RWPE1 (cell line): Measurements from ENCODE around the gene DOHH.

ENCODE experiments used
- CTCF ChIA-PET: fragments of 350-600 bp; sonication (Branson Sonifier 250); formaldehyde crosslinking; extraction: SDS; loops from one replicate; lab custom pipeline; 2021; lab: Yijun Ruan, JAX
- POLR2A ChIA-PET: fragments of 400-600 bp; formaldehyde crosslinking; extraction: SDS; loops from one replicate; lab custom pipeline; 2020; ENCODE audit warnings: antibody characterized with exemption; ENCODE audit not compliant: low non-redundant PET; lab: Yijun Ruan, JAX
- DNase-seq: peaks from one replicate; pipeline ENCODE4 v3.0.0; 2012; ENCODE audit warnings: low spot score
- H3K27ac ChIP-seq: fragments of 450-650 bp; 2 replicates; pipeline ENCODE4 v1.5.1; 2017
- TF ChIP-seq, protein P1 (sequence below): fragments of 450-650 bp; conservative IDR thresholded peaks from 2 replicates; pipeline ENCODE4 v1.5.1; 2017; ENCODE audit warnings: low read depth, mild to moderate bottlenecking

Gene DOHH

DNA sequence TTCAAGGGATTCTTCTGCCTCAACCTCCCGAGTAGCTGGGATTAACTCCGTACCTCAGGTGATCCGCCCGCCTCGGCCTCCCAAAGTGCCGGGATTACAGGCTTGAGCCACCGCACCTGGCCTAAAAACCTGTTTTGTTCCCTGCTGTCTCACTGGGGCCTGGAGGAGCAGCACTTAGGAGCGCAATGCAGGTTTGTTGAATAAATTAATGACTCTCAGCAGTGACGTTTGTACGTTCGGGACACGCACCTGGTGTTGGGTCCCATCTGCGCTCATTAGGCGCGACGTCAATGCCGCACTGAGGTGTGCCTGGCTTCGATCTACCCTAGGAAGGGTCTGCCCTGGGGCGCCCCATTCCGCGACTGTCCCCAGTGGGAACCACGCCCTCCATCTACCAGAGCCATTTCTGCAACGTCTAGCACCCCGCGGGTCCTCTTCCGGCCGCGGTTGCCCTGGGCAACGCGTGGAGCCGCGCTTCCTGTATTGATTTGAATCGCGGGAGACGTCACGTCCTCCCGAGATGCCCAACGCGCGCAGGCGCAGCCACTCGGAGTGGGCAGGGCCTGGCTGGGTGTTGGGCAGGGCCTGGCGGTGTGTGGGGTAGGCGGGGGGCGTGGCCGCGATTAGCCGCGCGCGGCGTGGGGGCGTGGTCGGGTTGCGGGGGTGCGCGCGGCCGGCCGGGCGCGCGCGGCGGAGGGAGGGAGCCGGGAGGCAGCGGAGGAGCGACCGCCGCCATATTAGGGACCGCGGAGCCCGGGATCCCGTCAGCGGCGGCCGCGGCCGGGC is 5.3 kb upstream of the DOHH start, which contains the start of gene FZR1:
Gene FZR1, plus strand, starts transcription at position 714 of the 786 bp plus-strand sequence. CDS start 16,679 bp downstream, outside the sequence.
- CTCF ChIA-PET = interaction anchor here (0.6 to 0.7 kb wide), 2 partner anchors 320 to 895 kb away, joined by 3 read pairs; partner anchors contain the start of gene NCLN
- DNase-seq = peak; percentile 95
- peak within 1 kb of the TSS; percentile 91 for H3K27ac ChIP-seq
- POLR2A ChIA-PET = no interaction called here
- TF ChIP-seq, protein P1, sequence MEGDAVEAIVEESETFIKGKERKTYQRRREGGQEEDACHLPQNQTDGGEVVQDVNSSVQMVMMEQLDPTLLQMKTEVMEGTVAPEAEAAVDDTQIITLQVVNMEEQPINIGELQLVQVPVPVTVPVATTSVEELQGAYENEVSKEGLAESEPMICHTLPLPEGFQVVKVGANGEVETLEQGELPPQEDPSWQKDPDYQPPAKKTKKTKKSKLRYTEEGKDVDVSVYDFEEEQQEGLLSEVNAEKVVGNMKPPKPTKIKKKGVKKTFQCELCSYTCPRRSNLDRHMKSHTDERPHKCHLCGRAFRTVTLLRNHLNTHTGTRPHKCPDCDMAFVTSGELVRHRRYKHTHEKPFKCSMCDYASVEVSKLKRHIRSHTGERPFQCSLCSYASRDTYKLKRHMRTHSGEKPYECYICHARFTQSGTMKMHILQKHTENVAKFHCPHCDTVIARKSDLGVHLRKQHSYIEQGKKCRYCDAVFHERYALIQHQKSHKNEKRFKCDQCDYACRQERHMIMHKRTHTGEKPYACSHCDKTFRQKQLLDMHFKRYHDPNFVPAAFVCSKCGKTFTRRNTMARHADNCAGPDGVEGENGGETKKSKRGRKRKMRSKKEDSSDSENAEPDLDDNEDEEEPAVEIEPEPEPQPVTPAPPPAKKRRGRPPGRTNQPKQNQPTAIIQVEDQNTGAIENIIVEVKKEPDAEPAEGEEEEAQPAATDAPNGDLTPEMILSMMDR = no peak

DNA sequence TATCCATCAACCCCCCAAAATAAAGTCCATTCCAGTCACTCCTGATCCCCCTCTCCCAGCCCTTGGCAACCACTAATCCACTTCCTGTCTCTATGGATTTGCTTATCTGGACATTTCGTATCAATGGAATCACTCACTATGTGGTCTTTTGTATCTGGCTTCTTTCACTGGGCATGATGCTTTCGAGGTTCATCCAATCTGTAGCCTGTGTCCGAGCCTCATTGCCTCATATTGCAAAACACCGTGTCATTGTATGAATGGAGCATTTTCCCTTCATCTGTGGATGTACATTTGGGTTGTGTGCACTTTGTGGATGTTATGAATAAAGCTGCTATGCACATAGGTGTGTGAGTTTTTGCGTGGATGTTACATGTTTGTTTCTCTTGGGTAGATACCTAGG is 4.3 kb upstream of the DOHH start:
- ChIA-PET POLR2A (no interaction called here), CTCF (no interaction called here)
- H3K27ac ChIP-seq = peak overlapping the region; percentile 91
- TF ChIP-seq, protein P1 = no peak
- no peak for DNase-seq

DNA sequence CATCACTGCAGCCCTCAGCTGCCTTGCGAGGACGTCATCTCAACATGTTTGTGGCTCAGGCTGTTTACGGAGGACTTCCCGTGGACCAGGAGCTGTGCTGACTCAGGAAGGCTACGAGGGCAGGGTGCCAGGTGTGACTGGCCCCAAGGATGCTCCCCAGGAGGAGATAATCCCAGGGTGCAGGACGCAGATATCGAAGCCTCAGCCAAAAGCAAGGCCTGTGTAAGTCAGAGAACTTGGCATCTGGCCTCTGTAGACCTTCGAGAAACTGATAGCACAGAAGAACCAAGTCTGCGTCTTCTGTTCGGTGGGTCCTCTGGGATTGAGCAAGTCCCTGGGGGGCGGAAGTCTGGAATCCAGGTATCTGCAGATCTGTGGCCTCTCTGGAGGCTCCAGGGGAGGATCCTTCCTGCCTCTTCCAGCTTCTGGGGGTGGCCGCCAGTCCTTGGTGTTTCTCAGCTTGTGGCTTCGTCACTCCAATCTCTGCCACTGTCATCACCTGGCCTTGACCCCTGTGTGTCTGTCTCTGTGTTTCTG is 2.6 kb upstream of the DOHH start:
- ChIA-PET CTCF (interaction anchor here (0.6 to 0.7 kb wide), 4 partner anchors 31 to 697 kb away, joined by 3 to 4 read pairs (median 4); no protein-coding TSS in a partner anchor), POLR2A (no interaction called here)
- H3K27ac ChIP-seq = peak overlapping the region; percentile 31
- no peak for DNase-seq
- TF ChIP-seq, protein P1 = no peak

DNA sequence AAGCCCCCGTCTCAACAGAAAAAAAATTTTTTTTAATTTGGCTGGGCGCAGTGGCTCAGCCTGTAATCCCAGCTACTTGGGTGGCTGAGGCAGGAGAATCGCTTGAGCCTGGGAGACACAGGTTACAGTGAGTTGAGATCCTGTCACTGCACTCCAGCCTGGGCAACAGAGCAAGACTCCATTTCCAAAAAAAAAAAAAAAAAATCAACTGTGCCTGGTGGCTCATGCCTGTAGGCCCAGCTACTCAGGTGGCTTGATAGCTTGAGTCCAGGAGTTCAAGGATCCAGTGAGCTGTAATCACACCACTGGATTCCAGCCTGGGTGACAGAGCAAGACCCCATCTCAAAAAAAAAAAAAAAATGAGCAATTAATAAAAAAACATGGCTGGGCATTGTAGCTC is 1.3 kb upstream of the DOHH start:
- POLR2A ChIA-PET = no interaction called here
- TF ChIP-seq, protein P1 = no peak
- no peak for DNase-seq
- CTCF ChIA-PET = no interaction called here
- H3K27ac ChIP-seq = peak overlapping the region; percentile 88

DNA sequence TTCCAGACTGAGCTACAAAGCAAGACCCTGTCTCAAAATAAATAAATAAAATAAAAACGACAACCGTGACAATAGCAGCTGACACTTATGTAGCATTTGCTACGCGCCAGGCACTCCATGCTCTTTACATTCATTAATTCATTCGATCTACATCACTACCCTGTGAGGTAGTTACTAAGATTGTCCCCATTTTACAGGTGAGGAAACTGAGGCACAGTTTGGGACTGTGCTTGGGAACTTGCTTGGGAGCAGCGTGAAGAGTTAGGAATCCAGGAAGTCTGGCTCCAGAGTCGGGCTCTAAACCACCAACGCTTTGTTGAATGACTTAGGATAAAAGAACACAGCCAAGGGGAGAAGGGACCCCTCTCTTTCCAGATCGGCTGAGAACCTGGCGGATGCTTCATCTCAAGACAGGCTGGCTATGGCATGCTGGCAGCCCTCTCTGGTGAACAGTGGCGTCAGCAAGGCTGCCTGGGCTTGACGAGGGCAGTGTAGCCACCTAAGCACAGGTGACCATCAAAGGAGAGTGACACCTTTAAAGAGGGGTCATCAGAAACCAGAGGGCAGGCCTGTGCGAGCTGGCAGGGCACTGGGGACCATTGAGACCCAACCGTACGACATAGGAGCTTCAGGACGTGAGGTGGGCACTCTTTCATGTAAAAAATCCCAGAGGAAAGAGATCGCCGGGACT is 591 bp downstream of the DOHH start:
- H3K27ac ChIP-seq = peak overlapping the region; percentile 88
- TF ChIP-seq, protein P1 = no peak
- CTCF ChIA-PET = interaction anchor here (1.5 kb wide), 1 partner anchor 15 kb away, joined by 5 read pairs; no protein-coding TSS in a partner anchor
- DNase-seq = no peak
- POLR2A ChIA-PET = no interaction called here
